Measurements from ENCODE around the gene CIB4.

The CIB4 gene

GRCh38 chr2:26563686-26564085 is 77.5 kb downstream of the CIB4 start:
- Mint-ChIP-seq H3K27me3 (ENCODE audit: low read depth) (peaks cover 60% of the 10 kb centered on the region), H3K27ac (no peak overlapping the region), H3K36me3 (ENCODE audit: low read depth) (no peaks in the 10 kb centered on the region), H3K4me3 (no peak overlapping the region), H3K9me3 (no peaks in the 10 kb centered on the region), H3K4me1 (ENCODE audit: low read depth) (peaks cover 1% of the 10 kb centered on the region)

- Mint-ChIP-seq H3K36me3 (ENCODE audit: low read depth) (no peaks in the 10 kb centered on the region), H3K4me3 (no peak overlapping the region), H3K27ac (no peak overlapping the region), H3K4me1 (ENCODE audit: low read depth) (peaks cover 1% of the 10 kb centered on the region), H3K9me3 (no peaks in the 10 kb centered on the region), H3K27me3 (ENCODE audit: low read depth) (peaks cover 64% of the 10 kb centered on the region)
These were observed 78.1 kb downstream of the CIB4 start for GRCh38 chr2:26562811-26563645.

GRCh38 chr2:26561918-26562810 is 79.0 kb downstream of the CIB4 start:
- no peak overlapping the region for H3K4me3 Mint-ChIP-seq
- no peaks in the 10 kb centered on the region for H3K36me3 Mint-ChIP-seq (ENCODE audit: low read depth)

GRCh38 chr2:26561376-26561775 is 79.8 kb downstream of the CIB4 start:
- peaks cover 1% of the 10 kb centered on the region for H3K4me1 Mint-ChIP-seq (ENCODE audit: low read depth)
- peaks cover 71% of the 10 kb centered on the region for H3K27me3 Mint-ChIP-seq (ENCODE audit: low read depth)
- H3K36me3 Mint-ChIP-seq (ENCODE audit: low read depth), result no peaks in the 10 kb centered on the region
- H3K9me3 Mint-ChIP-seq, result no peaks in the 10 kb centered on the region
- H3K27ac Mint-ChIP-seq, result no peak overlapping the region
- no peak overlapping the region for H3K4me3 Mint-ChIP-seq

More at GRCh38 chr2:26561918-26562810, 79.0 kb downstream of the CIB4 start:
- H3K9me3 Mint-ChIP-seq, result no peaks in the 10 kb centered on the region
- no peak overlapping the region for H3K27ac Mint-ChIP-seq
- H3K4me1 Mint-ChIP-seq (ENCODE audit: low read depth), result peaks cover 1% of the 10 kb centered on the region
- H3K27me3 Mint-ChIP-seq (ENCODE audit: low read depth), result peaks cover 71% of the 10 kb centered on the region

- Mint-ChIP-seq H3K27ac (no peak overlapping the region), H3K27me3 (ENCODE audit: low read depth) (peaks cover 71% of the 10 kb centered on the region), H3K4me1 (ENCODE audit: low read depth) (peaks cover 1% of the 10 kb centered on the region), H3K36me3 (ENCODE audit: low read depth) (no peaks in the 10 kb centered on the region), H3K9me3 (no peaks in the 10 kb centered on the region), H3K4me3 (no peak overlapping the region)
These were observed 80.3 kb downstream of the CIB4 start for GRCh38 chr2:26560892-26561291.

- Mint-ChIP-seq H3K27ac (no peak overlapping the region), H3K4me1 (ENCODE audit: low read depth) (peaks cover 1% of the 10 kb centered on the region), H3K9me3 (no peaks in the 10 kb centered on the region), H3K27me3 (ENCODE audit: low read depth) (peaks cover 64% of the 10 kb centered on the region), H3K4me3 (no peak overlapping the region), H3K36me3 (ENCODE audit: low read depth) (no peaks in the 10 kb centered on the region)
These were observed 81.6 kb downstream of the CIB4 start for GRCh38 chr2:26559556-26559955.

- no peak overlapping the region for H3K4me3 Mint-ChIP-seq
- H3K4me1 Mint-ChIP-seq (ENCODE audit: low read depth), result peaks cover 1% of the 10 kb centered on the region
- no peaks in the 10 kb centered on the region for H3K36me3 Mint-ChIP-seq (ENCODE audit: low read depth)
- H3K27me3 Mint-ChIP-seq (ENCODE audit: low read depth), result peaks cover 59% of the 10 kb centered on the region
- H3K27ac Mint-ChIP-seq, result no peak overlapping the region
- no peaks in the 10 kb centered on the region for H3K9me3 Mint-ChIP-seq
These were observed 82.1 kb downstream of the CIB4 start for GRCh38 chr2:26559044-26559405.

GRCh38 chr2:26558271-26559043 is 82.7 kb downstream of the CIB4 start:
- H3K9me3 Mint-ChIP-seq, result no peaks in the 10 kb centered on the region
- no peaks in the 10 kb centered on the region for H3K36me3 Mint-ChIP-seq (ENCODE audit: low read depth)
- no peak overlapping the region for H3K27ac Mint-ChIP-seq
- no peak overlapping the region for H3K4me3 Mint-ChIP-seq
- H3K27me3 Mint-ChIP-seq (ENCODE audit: low read depth), result peaks cover 53% of the 10 kb centered on the region
- H3K4me1 Mint-ChIP-seq (ENCODE audit: low read depth), result peaks cover 1% of the 10 kb centered on the region

- Mint-ChIP-seq H3K36me3 (ENCODE audit: low read depth) (no peaks in the 10 kb centered on the region), H3K27ac (no peak overlapping the region), H3K27me3 (ENCODE audit: low read depth) (peaks cover 44% of the 10 kb centered on the region), H3K4me3 (no peak overlapping the region), H3K4me1 (ENCODE audit: low read depth) (peaks cover 1% of the 10 kb centered on the region), H3K9me3 (no peaks in the 10 kb centered on the region)
These were observed 83.8 kb downstream of the CIB4 start for GRCh38 chr2:26557244-26557925.

- Mint-ChIP-seq H3K27ac (no peak overlapping the region), H3K9me3 (no peaks in the 10 kb centered on the region), H3K4me3 (no peak overlapping the region), H3K27me3 (ENCODE audit: low read depth) (peaks cover 37% of the 10 kb centered on the region), H3K4me1 (ENCODE audit: low read depth) (no peaks in the 10 kb centered on the region), H3K36me3 (ENCODE audit: low read depth) (no peaks in the 10 kb centered on the region)
These were observed 84.6 kb downstream of the CIB4 start for GRCh38 chr2:26556309-26557243.

- Mint-ChIP-seq H3K27ac (no peak overlapping the region), H3K4me1 (ENCODE audit: low read depth) (no peaks in the 10 kb centered on the region), H3K36me3 (ENCODE audit: low read depth) (no peaks in the 10 kb centered on the region), H3K4me3 (no peak overlapping the region), H3K27me3 (ENCODE audit: low read depth) (peaks cover 26% of the 10 kb centered on the region), H3K9me3 (no peaks in the 10 kb centered on the region)
These were observed 85.7 kb downstream of the CIB4 start for GRCh38 chr2:26555246-26556133.

GRCh38 chr2:26552641-26553374 is 88.4 kb downstream of the CIB4 start:
- Mint-ChIP-seq H3K9me3 (no peaks in the 10 kb centered on the region), H3K4me1 (ENCODE audit: low read depth) (no peaks in the 10 kb centered on the region), H3K36me3 (ENCODE audit: low read depth) (no peaks in the 10 kb centered on the region), H3K4me3 (no peak overlapping the region), H3K27ac (no peak overlapping the region), H3K27me3 (ENCODE audit: low read depth) (peaks cover 8% of the 10 kb centered on the region)

Measured in T-helper 1 cell treated with Interleukin-12 subunit alpha and Interleukin-12 subunit beta and Interleukin-4 antibody, amounts not matched to agents 30 μg/mL and 1 μg/mL, for 36 hours (primary cell).